Activated B cell treated with CpG ODN at 0.5 μM for 24 hours (primary cell): ENCODE data around the gene CXCR5. TPM values are rescaled to one million over a fixed set of nuclear protein-coding genes. Genes with fewer than 3 reads are reported as not detected.

Source experiments
- ATAC-seq: fragments of 200-7000 bp; cut with Tn5 transposase; one replicate; pipeline ENCODE4 v1.10.0; 2021; ENCODE audit warnings: low read depth, mild to moderate bottlenecking, moderate library complexity
- CTCF ChIA-PET: fragments of 350-600 bp; sonication (Branson Sonifier 250); formaldehyde crosslinking; loops from one replicate; lab custom pipeline; 2021; ENCODE audit warnings: antibody characterized with exemption; lab: Charles Lee
- POLR2A ChIA-PET: fragments of 350-600 bp; sonication (Branson Sonifier 250); formaldehyde crosslinking; loops from one replicate; lab custom pipeline; 2021; ENCODE audit warnings: antibody characterized with exemption; lab: Charles Lee
- DNase-seq: peaks from one replicate; pipeline ENCODE4 v3.0.0; 2022
- H3K27ac Mint-ChIP-seq: one replicate; pipeline ENCODE4 v1.8.0; 2020; ENCODE audit warnings: mixed read lengths
- H3K27me3 Mint-ChIP-seq: one replicate; pipeline ENCODE4 v1.8.0; 2021; ENCODE audit warnings: mixed read lengths
- H3K36me3 Mint-ChIP-seq: one replicate; pipeline ENCODE4 v1.8.0; 2021; ENCODE audit warnings: low read depth, mixed read lengths
- H3K4me1 Mint-ChIP-seq: one replicate; pipeline ENCODE4 v1.8.0; 2021; ENCODE audit warnings: mixed read lengths
- H3K4me3 Mint-ChIP-seq: one replicate; pipeline ENCODE4 v1.8.0; 2020; ENCODE audit warnings: mild to moderate bottlenecking, mixed read lengths
- H3K9me3 Mint-ChIP-seq: one replicate; pipeline ENCODE4 v1.8.0; 2020; ENCODE audit warnings: mixed read lengths
- intact Hi-C: fragments of 100-400 bp; cut with micrococcal nuclease; formaldehyde crosslinking; loops from one replicate; pipeline ENCODE4 v1.15.1; 2024
- total RNA-seq: library from RNA; stranded (reverse); gene quantifications from 2 replicates; pipeline ENCODE4 v1.2.3, GENCODE V29; 2022
- TF ChIP-seq, protein P1 (sequence below): fragments of 200-600 bp; IDR thresholded peaks from one replicate; pipeline ENCODE4 v1.8.0; 2022; ENCODE audit warnings: antibody characterized with exemption, mild to moderate bottlenecking

CXCR5 gene
- total RNA-seq, 1 donor from 2014 or later, result 199 TPM

DNA sequence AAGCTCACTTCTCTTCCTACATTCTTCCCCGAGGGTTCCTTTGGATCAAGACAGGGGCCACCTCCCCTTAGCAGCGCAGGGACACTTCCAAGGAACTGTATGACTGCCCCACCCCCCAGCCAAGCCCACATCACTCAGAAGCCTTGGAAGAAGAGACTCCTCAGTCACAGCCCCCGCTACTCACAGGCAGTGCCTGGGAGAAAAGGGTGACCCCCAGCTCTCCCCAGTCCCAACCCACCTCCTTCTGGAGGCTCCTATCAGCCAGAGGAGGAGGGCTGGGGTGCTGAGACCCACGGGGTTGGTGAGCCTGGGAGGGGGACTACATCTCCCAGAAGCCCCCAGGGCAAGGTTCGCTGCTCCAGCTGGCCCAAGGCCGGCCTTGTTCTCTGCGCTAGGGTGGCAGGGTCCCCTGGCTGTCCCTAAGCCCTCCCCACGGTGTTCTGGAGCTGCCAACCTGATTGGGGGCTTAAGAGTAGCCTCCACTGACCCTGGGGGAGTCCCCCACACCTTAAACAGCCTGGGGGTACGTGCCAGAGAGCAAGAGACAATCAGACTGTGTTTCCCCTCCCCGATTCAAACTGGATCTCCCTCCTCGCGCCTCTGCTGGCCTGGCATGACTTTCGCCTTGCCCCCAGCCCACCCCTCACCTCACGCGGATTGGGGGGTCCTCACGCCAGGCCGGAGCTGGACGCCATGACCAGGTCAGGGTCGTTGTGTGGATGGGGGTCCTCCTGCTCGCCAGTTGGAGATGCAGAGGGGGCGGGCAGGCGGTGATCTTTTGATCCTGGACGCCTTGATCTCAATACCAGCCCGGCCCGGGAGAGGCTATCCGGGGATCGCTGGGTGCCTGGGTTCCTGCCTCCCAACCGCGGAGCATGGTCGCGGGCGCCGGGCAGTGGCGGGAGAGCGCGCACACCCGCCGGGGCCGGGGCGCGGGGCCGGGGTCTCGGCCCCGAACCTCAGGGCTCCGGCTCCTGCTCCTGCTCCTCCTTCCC lies 41.2 kb downstream of the CXCR5 start:
- intact Hi-C loops, result loop anchor here (1.0 to 5.0 kb wide), 3 partner anchors 10 to 1098 kb away; partner anchors contain the start of gene UBE4A
- peaks cover 2% of the 10 kb centered on the region for H3K27me3 Mint-ChIP-seq
- H3K27ac Mint-ChIP-seq, result peak overlapping the region; percentile 78
- ATAC-seq (no peak), DNase-seq (peak; percentile 44)
- POLR2A ChIA-PET, result interaction anchor here (0.6 to 6.0 kb wide), 17 partner anchors 12 to 245 kb away, joined by 3 to 109 read pairs (median 4); partner anchors contain the start of genes CENATAC, CXCR5, DDX6 and HMBS
- TF ChIP-seq, protein P1, sequence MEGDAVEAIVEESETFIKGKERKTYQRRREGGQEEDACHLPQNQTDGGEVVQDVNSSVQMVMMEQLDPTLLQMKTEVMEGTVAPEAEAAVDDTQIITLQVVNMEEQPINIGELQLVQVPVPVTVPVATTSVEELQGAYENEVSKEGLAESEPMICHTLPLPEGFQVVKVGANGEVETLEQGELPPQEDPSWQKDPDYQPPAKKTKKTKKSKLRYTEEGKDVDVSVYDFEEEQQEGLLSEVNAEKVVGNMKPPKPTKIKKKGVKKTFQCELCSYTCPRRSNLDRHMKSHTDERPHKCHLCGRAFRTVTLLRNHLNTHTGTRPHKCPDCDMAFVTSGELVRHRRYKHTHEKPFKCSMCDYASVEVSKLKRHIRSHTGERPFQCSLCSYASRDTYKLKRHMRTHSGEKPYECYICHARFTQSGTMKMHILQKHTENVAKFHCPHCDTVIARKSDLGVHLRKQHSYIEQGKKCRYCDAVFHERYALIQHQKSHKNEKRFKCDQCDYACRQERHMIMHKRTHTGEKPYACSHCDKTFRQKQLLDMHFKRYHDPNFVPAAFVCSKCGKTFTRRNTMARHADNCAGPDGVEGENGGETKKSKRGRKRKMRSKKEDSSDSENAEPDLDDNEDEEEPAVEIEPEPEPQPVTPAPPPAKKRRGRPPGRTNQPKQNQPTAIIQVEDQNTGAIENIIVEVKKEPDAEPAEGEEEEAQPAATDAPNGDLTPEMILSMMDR, result no peak
- H3K9me3 Mint-ChIP-seq, result no peaks in the 10 kb centered on the region
- CTCF ChIA-PET, result interaction anchor here (0.6 to 1.5 kb wide), 12 partner anchors 11 to 235 kb away, joined by 3 to 6 read pairs (median 4); partner anchors contain the start of gene CXCR5
- peak overlapping the region; percentile 88 for H3K4me3 Mint-ChIP-seq
- peaks cover 7% of the 10 kb centered on the region for H3K36me3 Mint-ChIP-seq
- H3K4me1 Mint-ChIP-seq, result peaks cover 66% of the 10 kb centered on the region

GRCh38 chr11:118927554-118928100 lies 43.9 kb downstream of the CXCR5 start:
- intact Hi-C loops, result loop anchor here (1.0 to 5.0 kb wide), 7 partner anchors 44 to 1100 kb away; partner anchors contain the start of genes CXCR5, DDX6, RPS25 and TRAPPC4
- Mint-ChIP-seq H3K4me3 (peak overlapping the region; percentile 95), H3K27me3 (peaks cover 2% of the 10 kb centered on the region), H3K9me3 (no peaks in the 10 kb centered on the region), H3K27ac (peak overlapping the region; percentile 98), H3K36me3 (peaks cover 7% of the 10 kb centered on the region), H3K4me1 (peaks cover 62% of the 10 kb centered on the region)
- CTCF ChIA-PET, result interaction anchor here (1.3 to 1.7 kb wide), 2 partner anchors 15 to 44 kb away, joined by 3 to 11 read pairs; partner anchors contain the start of gene CXCR5
- TF ChIP-seq, protein P1, result no peak
- POLR2A ChIA-PET, result interaction anchor here (0.9 to 6.0 kb wide), 5 partner anchors 15 to 137 kb away, joined by 4 to 109 read pairs (median 36); partner anchors contain the start of genes CXCR5 and DDX6
- DNase-seq (no peak), ATAC-seq (no peak)

DNA sequence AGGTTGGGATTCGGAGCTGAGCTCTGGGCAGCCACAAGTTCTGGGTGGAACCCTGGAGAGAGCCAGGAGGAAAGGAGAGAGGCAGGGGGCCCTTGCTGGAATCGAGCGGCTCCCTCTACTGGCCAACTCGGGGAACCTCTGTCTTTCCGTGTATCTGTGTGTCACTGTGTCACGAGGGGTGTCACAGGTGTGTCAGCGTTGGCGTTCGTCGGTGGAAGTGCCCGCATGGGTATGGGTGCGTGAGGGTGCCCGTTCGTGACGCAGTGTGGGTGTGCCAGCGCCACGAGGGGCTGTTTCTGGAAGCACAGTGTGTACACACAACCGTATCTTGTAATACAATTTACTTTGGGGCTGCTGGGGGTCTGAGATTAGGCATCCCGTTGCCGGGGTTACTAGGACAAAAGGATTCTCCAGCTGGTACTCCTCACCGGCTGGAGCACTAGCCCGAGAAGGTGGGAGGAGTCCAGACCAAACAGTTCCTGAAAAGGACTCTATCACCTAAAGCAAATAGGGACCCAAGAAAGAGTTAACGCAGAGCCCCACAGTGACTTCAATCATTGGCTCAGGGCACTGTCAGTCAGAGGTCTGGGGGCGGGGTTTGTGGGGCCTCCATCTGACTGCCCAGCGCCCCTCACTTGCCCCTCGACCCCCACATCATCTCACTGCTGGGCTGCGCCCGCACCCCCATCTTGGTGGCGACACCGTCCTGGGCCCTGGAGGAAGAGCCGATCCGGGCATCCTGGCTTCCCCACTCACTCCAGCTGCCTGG lies 44.6 kb downstream of the CXCR5 start:
- peak overlapping the region; percentile 95 for H3K4me3 Mint-ChIP-seq
- DNase-seq (peak; percentile 94), ATAC-seq (peak; percentile 52)
- intact Hi-C loops, result loop anchor here (1.0 to 5.0 kb wide), 7 partner anchors 45 to 1101 kb away; partner anchors contain the start of genes CXCR5, DDX6, RPS25 and TRAPPC4
- peaks cover 62% of the 10 kb centered on the region for H3K4me1 Mint-ChIP-seq
- ChIA-PET POLR2A (interaction anchor here (0.6 to 3.7 kb wide), 12 partner anchors 10 to 329 kb away, joined by 3 to 82 read pairs (median 6); partner anchors contain the start of genes CXCR5, DDX6 and UPK2), CTCF (interaction anchor here (1.3 to 1.7 kb wide), 2 partner anchors 15 to 45 kb away, joined by 3 to 11 read pairs; partner anchors contain the start of gene CXCR5)
- H3K36me3 Mint-ChIP-seq, result peaks cover 7% of the 10 kb centered on the region
- H3K27ac Mint-ChIP-seq, result peak overlapping the region; percentile 98
- H3K27me3 Mint-ChIP-seq, result peaks cover 2% of the 10 kb centered on the region
- TF ChIP-seq, protein P1, result peak; percentile 87
- H3K9me3 Mint-ChIP-seq, result no peaks in the 10 kb centered on the region

DNA sequence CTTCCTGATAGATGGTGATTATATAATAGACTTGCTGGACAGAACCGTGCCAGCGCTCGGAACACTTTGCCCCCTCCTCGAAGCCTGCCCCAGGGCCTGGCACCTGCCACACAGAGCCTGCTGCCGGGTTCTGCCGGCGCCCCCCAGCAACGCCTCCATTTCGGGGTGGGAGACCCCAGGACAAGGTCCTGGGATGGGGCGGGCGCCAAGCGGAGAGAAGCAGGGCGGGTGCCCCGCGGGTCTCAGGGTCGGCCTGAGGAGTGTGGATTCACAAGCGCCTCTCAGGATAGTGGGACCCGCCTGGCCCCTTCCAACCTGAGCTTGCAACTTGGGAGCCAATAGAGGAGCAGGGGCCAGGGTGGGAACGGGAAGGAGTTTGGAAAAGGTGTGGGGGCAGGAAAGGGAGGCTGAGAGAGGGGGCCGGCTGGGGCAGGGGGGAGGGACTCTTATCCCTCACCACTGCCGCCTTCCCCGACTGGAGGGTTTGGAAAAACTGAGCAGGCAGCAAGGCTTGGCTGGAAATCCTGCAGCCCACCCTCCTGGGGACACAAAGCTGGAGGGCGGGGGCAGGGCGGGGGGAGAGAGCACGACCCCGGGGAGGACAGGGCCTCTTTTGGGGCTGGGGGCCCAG lies 45.3 kb downstream of the CXCR5 start:
- ATAC-seq (peak; percentile 7), DNase-seq (no peak)
- ChIA-PET POLR2A (interaction anchor here (0.6 to 3.7 kb wide), 13 partner anchors 10 to 330 kb away, joined by 3 to 82 read pairs (median 5); partner anchors contain the start of genes CXCR5, DDX6 and UPK2), CTCF (interaction anchor here (1.3 to 3.4 kb wide), 5 partner anchors 16 to 46 kb away, joined by 3 to 55 read pairs (median 11); partner anchors contain the start of genes CXCR5 and UPK2)
- Mint-ChIP-seq H3K27ac (peak overlapping the region; percentile 98), H3K36me3 (peaks cover 7% of the 10 kb centered on the region), H3K9me3 (no peaks in the 10 kb centered on the region), H3K4me1 (peaks cover 59% of the 10 kb centered on the region), H3K27me3 (peaks cover 2% of the 10 kb centered on the region), H3K4me3 (peak overlapping the region; percentile 95)
- TF ChIP-seq, protein P1, result no peak
- intact Hi-C loops, result loop anchor here (1.0 to 5.0 kb wide), 8 partner anchors 46 to 1102 kb away; partner anchors contain the start of genes CXCR5, DDX6, RPS25 and SLC37A4
